A549 (cell line): Measurements from ENCODE around the gene FXR1.

Experiments used
- BCL3 ChIP-seq: fragments of >200 bp; sonication (Bioruptor Twin); formaldehyde crosslinking; IDR thresholded peaks from 3 replicates; pipeline ENCODE4 v1.6.1; 2016
- CTCF ChIP-seq: fragments of >200 bp; sonication (Bioruptor Twin); formaldehyde crosslinking; IDR thresholded peaks from 3 replicates; pipeline ENCODE4 v1.5.1; 2016
- EP300 ChIP-seq, 2 experiments: fragments of >200 bp; sonication (Bioruptor Twin); formaldehyde crosslinking; IDR thresholded peaks; 2 replicates in 1 of 2; 3 replicates in 1 of 2; pipeline ENCODE4 v1.6.1; 2016 to 2017
- ESRRA ChIP-seq: fragments of 150-350 bp; IDR thresholded peaks from 2 replicates; pipeline ENCODE4 v1.6.1; 2014; ENCODE audit warnings: mild to moderate bottlenecking, low read length, borderline replicate concordance
- HMGXB4 ChIP-seq: fragments of 250-450 bp; sonication (Bioruptor Pico); IDR thresholded peaks from 2 replicates; pipeline ENCODE4 v1.5.0; 2021; ENCODE audit warnings: mild to moderate bottlenecking, moderate library complexity, borderline replicate concordance
- JUN ChIP-seq, 2 experiments: fragments of >200 bp; sonication (Bioruptor Twin); formaldehyde crosslinking; IDR thresholded peaks; 2 replicates in 1 of 2; 3 replicates in 1 of 2; pipeline ENCODE4 v1.6.1; 2016 to 2017
- JUNB ChIP-seq: fragments of >200 bp; sonication (Bioruptor Twin); formaldehyde crosslinking; IDR thresholded peaks from 2 replicates; pipeline ENCODE4 v1.6.1; 2016
- POLR2A ChIP-seq: IDR thresholded peaks from 2 replicates; pipeline ENCODE4 v1.6.1; 2012; ENCODE audit warnings: mild to moderate bottlenecking, low read length
- POLR2AphosphoS2 ChIP-seq: conservative IDR thresholded peaks from 2 replicates; pipeline ENCODE4 v1.6.1; 2012; ENCODE audit warnings: low read length, improper control_type of control experiment, inconsistent platforms
- RFX5 ChIP-seq: fragments of 450-650 bp; IDR thresholded peaks from 2 replicates; pipeline ENCODE4 v1.7.1; 2014; ENCODE audit warnings: antibody characterized with exemption, mild to moderate bottlenecking, moderate library complexity
- RNF2 ChIP-seq: fragments of 200-600 bp; sonication (generic); IDR thresholded peaks from 2 replicates; pipeline ENCODE4 v1.6.1; 2016; ENCODE audit warnings: low read depth, mild to moderate bottlenecking, antibody characterized with exemption, moderate library complexity, borderline replicate concordance

GRCh38 chr3:180923561-180923960, 11.1 kb downstream of the FXR1 start:
- TF ChIP-seq CTCF (no peak), JUN (IDR thresholded peaks at IDR 0.05) (no peak), EP300 (IDR thresholded peaks at IDR 0.05) (no peak), ESRRA (no peak), POLR2AphosphoS2 (no peak), BCL3 (no peak), RNF2 (no peak), RFX5 (no peak), JUNB (no peak), POLR2A (no peak), HMGXB4 (CRISPR knock-in tag) (no peak)
